Naive thymus-derived CD4-positive, alpha-beta T cell (primary cell): Measurements from ENCODE around the gene ROR2. TPM values are rescaled to one million over a fixed set of nuclear protein-coding genes. Genes with fewer than 3 reads are reported as not detected.

Experiments used
- ATAC-seq: fragments of 150-1000 bp; cut with Tn5 transposase; 2 replicates; pipeline ENCODE4 v1.10.0; 2021; ENCODE audit warnings: mild to moderate bottlenecking, moderate library complexity
- CTCF ChIA-PET: fragments of 350-600 bp; sonication (Branson Sonifier 250); formaldehyde crosslinking; loops from one replicate; lab custom pipeline; 2021; ENCODE audit warnings: antibody characterized with exemption; lab: Charles Lee
- POLR2A ChIA-PET: fragments of 350-600 bp; sonication (Branson Sonifier 250); formaldehyde crosslinking; loops from one replicate; lab custom pipeline; 2021; ENCODE audit warnings: antibody characterized with exemption, inconsistent platforms; lab: Charles Lee
- DNase-seq, 9 donors: peaks; one replicate each; pipeline versions ENCODE4 v3.0.0 to v3.0.0-alpha.2; 2020 to 2022; ENCODE audit warnings: mixed read lengths in 1 of 9
- H3K27ac ChIP-seq: one replicate; pipeline ENCODE4 v1.7.0; 2013; ENCODE audit warnings: mild to moderate bottlenecking, low read depth, low read length, moderate library complexity
- H3K27me3 ChIP-seq, 2 donors: one replicate each; pipeline ENCODE4 v1.7.0; 2013; ENCODE audit warnings: low read length in 2 of 2, mild to moderate bottlenecking in 2 of 2, moderate library complexity in 2 of 2; ENCODE audit not compliant: control insufficient read depth in 2 of 2, insufficient read depth in 2 of 2
- H3K36me3 ChIP-seq, 3 experiments: 1 replicate in 2 of 3; 2 replicates in 1 of 3; pipeline ENCODE4 v1.7.0; 2013; ENCODE audit warnings: low read length in 3 of 3, mild to moderate bottlenecking in 3 of 3, moderate library complexity in 1 of 3; ENCODE audit not compliant: insufficient read depth in 3 of 3, control insufficient read depth in 2 of 3
- H3K4me1 ChIP-seq, 2 donors: one replicate each; pipeline ENCODE4 v1.7.0; 2013; ENCODE audit warnings: low read length in 2 of 2, mild to moderate bottlenecking in 2 of 2, moderate library complexity in 1 of 2; ENCODE audit not compliant: control insufficient read depth in 2 of 2, insufficient read depth in 2 of 2
- H3K4me3 ChIP-seq: 2 replicates; pipeline ENCODE4 v1.7.0; 2013; ENCODE audit warnings: mild to moderate bottlenecking, low read length
- H3K9me3 ChIP-seq, 3 experiments: 1 replicate in 2 of 3; 2 replicates in 1 of 3; pipeline ENCODE4 v1.7.0; 2013; ENCODE audit warnings: low read length in 3 of 3; ENCODE audit not compliant: control insufficient read depth in 2 of 3
- H3K27ac Mint-ChIP-seq, 9 donors: one replicate each; pipeline ENCODE4 v1.8.0; 2020 to 2022; ENCODE audit warnings: mixed read lengths in 9 of 9, mild to moderate bottlenecking in 8 of 9, moderate library complexity in 5 of 9, inconsistent platforms in 2 of 9
- H3K27me3 Mint-ChIP-seq, 5 donors: one replicate each; pipeline ENCODE4 v1.8.0; 2021 to 2022; ENCODE audit warnings: mixed read lengths in 5 of 5, mild to moderate bottlenecking in 1 of 5
- H3K36me3 Mint-ChIP-seq, 5 donors: one replicate each; pipeline ENCODE4 v1.8.0; 2020 to 2022; ENCODE audit warnings: mixed read lengths in 5 of 5, mild to moderate bottlenecking in 3 of 5, inconsistent platforms in 1 of 5
- H3K4me1 Mint-ChIP-seq, 7 donors: one replicate each; pipeline ENCODE4 v1.8.0; 2020 to 2022; ENCODE audit warnings: mixed read lengths in 7 of 7, mild to moderate bottlenecking in 3 of 7, inconsistent platforms in 1 of 7
- H3K4me3 Mint-ChIP-seq, 10 donors: one replicate each; pipeline ENCODE4 v1.8.0; 2020 to 2022; ENCODE audit warnings: mild to moderate bottlenecking in 10 of 10, mixed read lengths in 10 of 10, moderate library complexity in 6 of 10, inconsistent platforms in 2 of 10
- H3K9me3 Mint-ChIP-seq, 11 donors: one replicate each; pipeline ENCODE4 v1.8.0; 2020 to 2022; ENCODE audit warnings: mixed read lengths in 11 of 11, mild to moderate bottlenecking in 4 of 11, inconsistent platforms in 1 of 11, moderate library complexity in 1 of 11
- intact Hi-C, 2 donors: fragments of 100-400 bp; cut with micrococcal nuclease; formaldehyde crosslinking; loops; one replicate each; pipeline ENCODE4 v1.15.1; 2023
- polyA plus RNA-seq, 2 donors: library from polyadenylated mRNA; unstranded; fragments of 300-500 nt; fragmentation: Illumina TruSeq; gene quantifications; one replicate each; pipeline ENCODE4 v1.2.3, GENCODE V29; 2021
- total RNA-seq, 6 experiments: library from RNA in 5 of 6; stranded (reverse) in 5 of 6; gene quantifications; 1 replicate in 5 of 6; 2 replicates in 1 of 6; pipeline ENCODE4 v1.2.3 and lab custom pipeline; 2021 to 2026

The ROR2 gene
- total and polyA plus RNA-seq, 7 experiments from 2014 or later, result 0.48 to 2.1 TPM; not detected in 5

GRCh38 chr9:91663858-91664257, 286.2 kb downstream of the ROR2 start:
- ChIA-PET POLR2A (no interaction called here), CTCF (no interaction called here)
- ATAC-seq (no peak), DNase-seq (no peak)
- no peak overlapping the region for H3K4me3 ChIP-seq
- no peak overlapping the region for H3K27ac ChIP-seq
- H3K36me3 Mint-ChIP-seq, result no peaks in the 10 kb centered on the region
- no peaks in the 10 kb centered on the region for H3K9me3 Mint-ChIP-seq
- no peaks in the 10 kb centered on the region for H3K36me3 ChIP-seq
- intact Hi-C loops, result loop anchor here in 1 of 2 donors (5.0 kb wide), 1 partner anchor 747 kb away; no protein-coding TSS in a partner anchor
- no peaks in the 10 kb centered on the region for H3K4me1 Mint-ChIP-seq
- H3K4me3 Mint-ChIP-seq, result no peak overlapping the region
- peaks cover 5 to 17% (median 8%) of the 10 kb centered on the region in 5 donors for H3K27me3 Mint-ChIP-seq
- no peaks in the 10 kb centered on the region for H3K9me3 ChIP-seq
- no peak overlapping the region for H3K27ac Mint-ChIP-seq
- H3K4me1 ChIP-seq, result no peaks in the 10 kb centered on the region
- no peaks in the 10 kb centered on the region for H3K27me3 ChIP-seq

GRCh38 chr9:91661451-91661850, 288.6 kb downstream of the ROR2 start:
- DNase-seq, result no peak
- H3K4me3 ChIP-seq, result no peak overlapping the region
- no peaks in the 10 kb centered on the region for H3K36me3 ChIP-seq
- CTCF ChIA-PET, result no interaction called here
- Mint-ChIP-seq H3K4me1 (no peaks in the 10 kb centered on the region), H3K4me3 (no peak overlapping the region), H3K27ac (no peak overlapping the region), H3K9me3 (no peaks in the 10 kb centered on the region), H3K36me3 (no peaks in the 10 kb centered on the region), H3K27me3 (peaks cover 2 to 17% (median 10%) of the 10 kb centered on the region in 5 donors)
- POLR2A ChIA-PET, result no interaction called here
- H3K27ac ChIP-seq, result no peak overlapping the region
- no peaks in the 10 kb centered on the region for H3K9me3 ChIP-seq
- no peaks in the 10 kb centered on the region for H3K27me3 ChIP-seq
- ATAC-seq, result no peak
- intact Hi-C loops, result loop anchor here in 1 of 2 donors (5.0 kb wide), 1 partner anchor 744 kb away; no protein-coding TSS in a partner anchor
- no peaks in the 10 kb centered on the region for H3K4me1 ChIP-seq

GRCh38 chr9:91660521-91660920, 289.5 kb downstream of the ROR2 start:
- Histone ChIP-seq H3K4me1 (no peaks in the 10 kb centered on the region), H3K4me3 (no peak overlapping the region), H3K36me3 (no peaks in the 10 kb centered on the region), H3K9me3 (no peaks in the 10 kb centered on the region), H3K27me3 (no peaks in the 10 kb centered on the region), H3K27ac (no peak overlapping the region)
- H3K27ac Mint-ChIP-seq, result no peak overlapping the region
- no peak overlapping the region for H3K4me3 Mint-ChIP-seq
- DNase-seq, result no peak
- peaks cover 5 to 19% (median 10%) of the 10 kb centered on the region in 5 donors for H3K27me3 Mint-ChIP-seq
- no peak for ATAC-seq
- no peaks in the 10 kb centered on the region for H3K36me3 Mint-ChIP-seq
- POLR2A ChIA-PET, result no interaction called here
- no peaks in the 10 kb centered on the region for H3K9me3 Mint-ChIP-seq
- no peaks in the 10 kb centered on the region for H3K4me1 Mint-ChIP-seq
- CTCF ChIA-PET, result no interaction called here
- intact Hi-C loops, result loop anchor here in 1 of 2 donors (5.0 kb wide), 1 partner anchor 743 kb away; no protein-coding TSS in a partner anchor

- DNase-seq, result no peak
- no peak for ATAC-seq
- H3K27ac ChIP-seq, result no peak overlapping the region
- POLR2A ChIA-PET, result no interaction called here
- Mint-ChIP-seq H3K27me3 (peaks cover 5 to 26% (median 17%) of the 10 kb centered on the region in 5 donors), H3K9me3 (no peaks in the 10 kb centered on the region), H3K36me3 (no peaks in the 10 kb centered on the region), H3K27ac (no peak overlapping the region), H3K4me3 (no peak overlapping the region), H3K4me1 (no peaks in the 10 kb centered on the region)
- CTCF ChIA-PET, result no interaction called here
- intact Hi-C loops, result loop anchor here in 1 of 2 donors (5.0 kb wide), 1 partner anchor 743 kb away; no protein-coding TSS in a partner anchor
- no peaks in the 10 kb centered on the region for H3K36me3 ChIP-seq
- no peak overlapping the region for H3K4me3 ChIP-seq
- no peaks in the 10 kb centered on the region for H3K4me1 ChIP-seq
- H3K9me3 ChIP-seq, result no peaks in the 10 kb centered on the region
- no peaks in the 10 kb centered on the region for H3K27me3 ChIP-seq
Measured at GRCh38 chr9:91659529-91660495, 290.2 kb downstream of the ROR2 start.

GRCh38 chr9:91658513-91659105, 291.4 kb downstream of the ROR2 start:
- Mint-ChIP-seq H3K4me1 (no peaks in the 10 kb centered on the region), H3K36me3 (no peaks in the 10 kb centered on the region), H3K9me3 (peaks cover 0 to 2% (median 0%) of the 10 kb centered on the region in 11 donors), H3K4me3 (no peak overlapping the region), H3K27me3 (peaks cover 5 to 26% (median 9%) of the 10 kb centered on the region in 5 donors), H3K27ac (no peak overlapping the region)
- H3K4me3 ChIP-seq, result no peak overlapping the region
- no peaks in the 10 kb centered on the region for H3K9me3 ChIP-seq
- ATAC-seq (no peak), DNase-seq (no peak)
- no peaks in the 10 kb centered on the region for H3K36me3 ChIP-seq
- ChIA-PET CTCF (no interaction called here), POLR2A (no interaction called here)
- intact Hi-C loops, result no loop called here
- H3K4me1 ChIP-seq, result no peaks in the 10 kb centered on the region
- no peaks in the 10 kb centered on the region for H3K27me3 ChIP-seq
- H3K27ac ChIP-seq, result no peak overlapping the region

- POLR2A ChIA-PET, result no interaction called here
- no peaks in the 10 kb centered on the region for H3K27me3 ChIP-seq
- H3K4me1 ChIP-seq, result no peaks in the 10 kb centered on the region
- CTCF ChIA-PET, result no interaction called here
- H3K4me1 Mint-ChIP-seq, result no peaks in the 10 kb centered on the region
- H3K9me3 ChIP-seq, result no peaks in the 10 kb centered on the region
- no peak for DNase-seq
- peaks cover 0 to 2% (median 0%) of the 10 kb centered on the region in 11 donors for H3K9me3 Mint-ChIP-seq
- H3K36me3 Mint-ChIP-seq, result no peaks in the 10 kb centered on the region
- no peak overlapping the region for H3K27ac Mint-ChIP-seq
- H3K27me3 Mint-ChIP-seq, result peaks cover 2 to 26% (median 7%) of the 10 kb centered on the region in 5 donors
- no peak for ATAC-seq
- no peak overlapping the region for H3K27ac ChIP-seq
- intact Hi-C loops, result no loop called here
- H3K36me3 ChIP-seq, result no peaks in the 10 kb centered on the region
- no peak overlapping the region for H3K4me3 Mint-ChIP-seq
- no peak overlapping the region for H3K4me3 ChIP-seq
Measured at GRCh38 chr9:91657501-91657900, 292.5 kb downstream of the ROR2 start.
